ENCODE data around the gene GPATCH2. TPM values are rescaled to one million over a fixed set of nuclear protein-coding genes. Genes with fewer than 3 reads are reported as not detected.

The GPATCH2 gene
- polyA plus RNA-seq, 1 experiment, result 2.7 TPM

- ChIA-PET CTCF (interaction anchor here (0.7 to 1.6 kb wide), 8 partner anchors 13 to 912 kb away, joined by 3 to 8 read pairs (median 3); no protein-coding TSS in a partner anchor), POLR2A (no interaction called here)
- H3K36me3 ChIP-seq (ENCODE audit: control insufficient read depth, insufficient read depth, low read length), result no peaks in the 10 kb centered on the region
- TF ChIP-seq CTCF (IDR thresholded peaks at IDR 0.05; ENCODE audit: insufficient read depth, low read depth, low read length), result no peak
- no peak overlapping the region for H3K4me3 ChIP-seq (ENCODE audit: low read depth, low read length)
- DNase-seq (ENCODE audit: low read depth), result no peak
- H3K27me3 ChIP-seq (ENCODE audit: control insufficient read depth, insufficient read depth, low read length), result no peaks in the 10 kb centered on the region
These were observed 30.5 kb upstream of the GPATCH2 start for GRCh38 chr1:217661407-217661806.

DNA sequence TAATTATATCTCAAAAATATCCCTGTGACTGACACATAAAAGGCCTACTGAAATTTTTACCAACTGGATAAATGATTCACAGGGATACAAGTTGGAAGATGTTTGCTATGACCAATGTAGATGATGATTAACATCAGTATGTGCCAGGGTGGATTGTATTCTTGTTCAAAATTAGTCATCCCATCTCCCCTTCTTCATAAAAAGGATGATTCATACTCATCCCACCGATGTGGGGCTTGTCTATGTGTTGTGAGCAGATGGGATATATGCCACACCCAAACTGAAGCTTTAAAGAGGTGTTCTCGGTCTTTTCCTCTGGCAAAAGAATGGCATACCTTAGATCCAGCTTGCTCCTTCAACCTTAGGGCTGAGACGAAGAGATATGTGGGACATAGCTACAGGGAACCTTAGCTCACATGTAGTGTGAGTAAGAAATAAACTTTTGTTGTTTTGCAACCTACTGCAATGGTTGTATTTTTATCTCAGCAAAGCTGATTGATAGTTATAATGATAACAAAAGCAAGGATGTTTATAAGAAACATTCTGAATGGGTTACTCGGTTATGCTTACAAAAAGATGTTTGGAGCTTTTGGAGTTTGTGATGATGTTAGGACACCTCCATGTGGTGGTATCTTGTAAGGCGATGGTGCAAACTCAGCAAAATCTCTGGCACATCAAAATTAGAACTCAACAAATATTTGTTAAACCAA, 29.6 kb upstream of the GPATCH2 start:
- peak; percentile 63 for DNase-seq (ENCODE audit: low read depth)
- POLR2A ChIA-PET, result no interaction called here
- TF ChIP-seq CTCF (IDR thresholded peaks at IDR 0.05; ENCODE audit: insufficient read depth, low read depth, low read length), result peak; percentile 66
- Histone ChIP-seq H3K27me3 (ENCODE audit: control insufficient read depth, insufficient read depth, low read length) (no peaks in the 10 kb centered on the region), H3K36me3 (ENCODE audit: control insufficient read depth, insufficient read depth, low read length) (no peaks in the 10 kb centered on the region), H3K4me3 (ENCODE audit: low read depth, low read length) (no peak overlapping the region)
- CTCF ChIA-PET, result interaction anchor here (0.7 to 1.6 kb wide), 10 partner anchors 13 to 911 kb away, joined by 3 to 8 read pairs (median 3); no protein-coding TSS in a partner anchor

DNA sequence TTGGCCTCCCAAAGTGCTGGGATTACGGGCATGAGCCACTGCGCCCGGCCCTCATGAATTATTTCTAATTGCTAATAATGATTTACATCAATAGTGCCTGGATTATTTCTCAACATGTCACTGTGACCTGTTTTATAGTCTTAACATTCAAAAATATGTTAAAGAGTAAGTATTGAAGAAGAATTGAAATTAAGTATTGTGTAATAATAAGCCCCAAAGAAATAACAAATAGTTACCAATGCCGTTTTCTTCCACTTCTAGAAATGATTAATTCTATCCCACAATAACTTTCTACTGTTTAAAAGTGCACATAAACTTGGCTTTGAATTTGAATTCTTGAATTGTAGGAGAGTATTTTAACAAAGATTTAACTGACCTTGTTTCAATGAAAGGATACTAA, 19.8 kb upstream of the GPATCH2 start:
- no peak for TF ChIP-seq CTCF (IDR thresholded peaks at IDR 0.05; ENCODE audit: insufficient read depth, low read depth, low read length)
- ChIA-PET CTCF (no interaction called here), POLR2A (no interaction called here)

DNA sequence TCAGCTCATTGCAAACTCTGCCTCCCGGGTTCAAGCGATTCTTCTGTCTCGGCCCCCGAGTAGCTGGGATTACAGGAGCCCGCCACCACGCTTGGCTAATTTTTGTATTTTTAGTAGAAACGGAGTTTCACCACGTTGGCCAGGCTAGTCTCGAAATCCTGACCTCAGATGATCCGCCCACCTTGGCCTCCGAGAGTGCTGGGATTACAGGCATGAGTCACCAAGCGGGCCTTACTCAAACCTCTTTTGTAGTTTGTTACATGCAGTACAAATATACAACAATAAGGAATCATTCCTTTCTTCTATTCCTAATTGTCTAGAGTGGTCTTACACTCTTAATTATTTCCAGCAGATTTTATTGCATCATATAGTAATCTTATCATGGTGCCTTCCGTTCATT, 16.9 kb upstream of the GPATCH2 start:
- H3K4me3 ChIP-seq (ENCODE audit: low read depth, low read length), result no peak overlapping the region
- ChIA-PET CTCF (no interaction called here), POLR2A (no interaction called here)
- no peaks in the 10 kb centered on the region for H3K27me3 ChIP-seq (ENCODE audit: control insufficient read depth, insufficient read depth, low read length)
- no peaks in the 10 kb centered on the region for H3K36me3 ChIP-seq (ENCODE audit: control insufficient read depth, insufficient read depth, low read length)
- no peak for TF ChIP-seq CTCF (IDR thresholded peaks at IDR 0.05; ENCODE audit: insufficient read depth, low read depth, low read length)
- no peak for DNase-seq (ENCODE audit: low read depth)

More for the DNA sequence above, 19.8 kb upstream of the GPATCH2 start:
- H3K27me3 ChIP-seq (ENCODE audit: control insufficient read depth, insufficient read depth, low read length), result no peaks in the 10 kb centered on the region
- no peaks in the 10 kb centered on the region for H3K36me3 ChIP-seq (ENCODE audit: control insufficient read depth, insufficient read depth, low read length)
- H3K4me3 ChIP-seq (ENCODE audit: low read depth, low read length), result no peak overlapping the region
- DNase-seq (ENCODE audit: low read depth), result no peak

DNA sequence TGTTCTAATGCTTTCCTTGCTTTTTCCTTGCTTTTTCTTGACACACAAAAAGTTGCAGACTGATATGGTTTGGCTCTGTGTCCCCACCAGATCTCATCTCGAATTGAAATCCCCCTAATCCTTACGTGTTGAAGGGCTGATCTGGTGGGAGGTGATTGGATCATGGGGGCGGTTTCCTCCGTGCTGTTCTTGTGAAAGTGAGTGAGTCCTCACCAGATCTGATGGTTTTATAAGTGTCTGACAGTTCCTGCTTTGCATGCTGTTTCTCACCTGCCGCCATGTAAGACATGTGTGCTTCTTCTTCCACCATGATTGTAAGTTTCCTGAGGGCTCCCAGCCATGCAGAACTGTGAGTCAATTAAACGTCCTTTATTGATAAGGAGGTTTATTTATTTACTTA, 11.6 kb upstream of the GPATCH2 start:
- Histone ChIP-seq H3K36me3 (ENCODE audit: control insufficient read depth, insufficient read depth, low read length) (no peaks in the 10 kb centered on the region), H3K27me3 (ENCODE audit: control insufficient read depth, insufficient read depth, low read length) (no peaks in the 10 kb centered on the region), H3K4me3 (ENCODE audit: low read depth, low read length) (no peak overlapping the region)
- no peak for DNase-seq (ENCODE audit: low read depth)
- CTCF ChIA-PET, result no interaction called here
- POLR2A ChIA-PET, result no interaction called here
- no peak for TF ChIP-seq CTCF (IDR thresholded peaks at IDR 0.05; ENCODE audit: insufficient read depth, low read depth, low read length)
